HepG2 (cell line): ENCODE data around the gene CYP27B1. TPM values are rescaled to one million over a fixed set of nuclear protein-coding genes. Genes with fewer than 3 reads are reported as not detected.

Experiments used
- AKAP8 ChIP-seq: sonication (generic); formaldehyde crosslinking; IDR thresholded peaks from 2 replicates; pipeline ENCODE4 v1.5.1; 2020; ENCODE audit warnings: mild to moderate bottlenecking, missing genetic modification reagents
- ARID5B ChIP-seq: IDR thresholded peaks from 2 replicates; pipeline ENCODE4 v1.4.0; 2020; ENCODE audit warnings: mild to moderate bottlenecking, missing genetic modification reagents
- CHD4 ChIP-seq: fragments of 200-600 bp; sonication (generic); IDR thresholded peaks from 2 replicates; pipeline ENCODE4 v1.7.0; 2017; ENCODE audit warnings: mild to moderate bottlenecking, low read length, borderline replicate concordance
- DR1 ChIP-seq: sonication (generic); formaldehyde crosslinking; IDR thresholded peaks from 2 replicates; pipeline ENCODE4 v1.8.0; 2021; ENCODE audit warnings: mild to moderate bottlenecking, missing genetic modification reagents, inconsistent platforms
- GTF2F1 ChIP-seq: fragments of 150-350 bp; IDR thresholded peaks from 2 replicates; pipeline ENCODE4 v1.6.1; 2014; ENCODE audit warnings: low read length
- SAFB2 ChIP-seq: sonication (generic); formaldehyde crosslinking; IDR thresholded peaks from 2 replicates; pipeline ENCODE4 v1.5.1; 2020; ENCODE audit warnings: missing genetic modification reagents, low read depth, mild to moderate bottlenecking, borderline replicate concordance
- SIX1 ChIP-seq: sonication (generic); formaldehyde crosslinking; IDR thresholded peaks from 2 replicates; pipeline ENCODE4 v1.4.0; 2020; ENCODE audit warnings: missing genetic modification reagents, borderline replicate concordance
- ZBTB42 ChIP-seq: sonication (generic); formaldehyde crosslinking; IDR thresholded peaks from 2 replicates; pipeline ENCODE4 v1.5.0; 2020; ENCODE audit warnings: mild to moderate bottlenecking, missing genetic modification reagents
- ZNF446 ChIP-seq: sonication (generic); formaldehyde crosslinking; IDR thresholded peaks from 2 replicates; pipeline ENCODE4 v1.5.0; 2020; ENCODE audit warnings: mild to moderate bottlenecking, missing genetic modification reagents
- ZNF609 ChIP-seq: sonication (generic); formaldehyde crosslinking; IDR thresholded peaks from 2 replicates; pipeline ENCODE4 v1.4.0; 2020; ENCODE audit warnings: mild to moderate bottlenecking, missing genetic modification reagents, borderline replicate concordance
- ZSCAN25 ChIP-seq: sonication (generic); formaldehyde crosslinking; IDR thresholded peaks from 2 replicates; pipeline ENCODE4 v1.8.0; 2022; ENCODE audit warnings: mild to moderate bottlenecking, missing genetic modification reagents
- polyA plus RNA-seq, 8 experiments: library from polyadenylated mRNA; depleted of rRNA in 3 of 8; stranded (reverse) in 7 of 8; unstranded in 1 of 8; fragments of >200 nt; fragmentation: Illumina TruSeq in 4 of 8; extraction: Trizol in 4 of 8; gene quantifications; 2 replicates each; pipeline versions ENCODE4 v1.2.1 to v1.2.3, GENCODE V29; 2011 to 2016; ENCODE audit warnings: low read depth in 4 of 8, missing spikeins in 1 of 8, mixed read lengths in 1 of 8; ENCODE audit not compliant: insufficient read depth in 1 of 8
- total RNA-seq, 5 experiments: library from RNA; depleted of rRNA; stranded (reverse); fragments of >200 nt; fragmentation: Illumina TruSeq; extraction: Trizol; gene quantifications; 2 replicates each; pipeline ENCODE4 v1.2.3, GENCODE V29; 2016; ENCODE audit warnings: low read depth in 1 of 5
- TF ChIP-seq, protein P1 (sequence below): sonication (generic); formaldehyde crosslinking; conservative IDR thresholded peaks from 2 replicates; pipeline ENCODE4 v1.4.0; 2020; ENCODE audit warnings: mild to moderate bottlenecking, missing genetic modification reagents, moderate library complexity
- TF ChIP-seq, protein P2 (sequence below): sonication (generic); formaldehyde crosslinking; IDR thresholded peaks from 2 replicates; pipeline ENCODE4 v1.4.0; 2020; ENCODE audit warnings: mild to moderate bottlenecking, missing genetic modification reagents
- TF ChIP-seq, protein P3 (sequence below): fragments of 450-650 bp; IDR thresholded peaks from 2 replicates; pipeline ENCODE4 v1.6.1; 2017

CYP27B1 gene
- total and polyA plus RNA-seq, 2 of the 13 experiments (the other 11 are each of a cell fraction or from before 2014, with no cell fraction given) = 2.3 to 3.0 TPM

GRCh38 chr12:57751788-57752667 lies 14.8 kb downstream of the CYP27B1 start, which contains the start of gene CDK4 (continued):
- TF ChIP-seq CHD4 (no peak), ZBTB42 (peak; percentile 90), ZSCAN25 (peak; percentile 99), DR1 (peak; percentile 85), AKAP8 (CRISPR knock-in tag) (peak; percentile 100), SAFB2 (CRISPR knock-in tag) (peak; percentile 89; the same call in 1 of the 2 replicates), GTF2F1 (0 out of 2 replicates have a peak, but pooled peaks have one; percentile 12), ZNF609 (CRISPR knock-in tag) (peak; percentile 85), ARID5B (CRISPR knock-in tag) (peak; percentile 84), ZNF446 (CRISPR knock-in tag) (0 out of 2 replicates have a peak, but pooled peaks have one; percentile 78), SIX1 (no peak)
- TF ChIP-seq, protein P1, sequence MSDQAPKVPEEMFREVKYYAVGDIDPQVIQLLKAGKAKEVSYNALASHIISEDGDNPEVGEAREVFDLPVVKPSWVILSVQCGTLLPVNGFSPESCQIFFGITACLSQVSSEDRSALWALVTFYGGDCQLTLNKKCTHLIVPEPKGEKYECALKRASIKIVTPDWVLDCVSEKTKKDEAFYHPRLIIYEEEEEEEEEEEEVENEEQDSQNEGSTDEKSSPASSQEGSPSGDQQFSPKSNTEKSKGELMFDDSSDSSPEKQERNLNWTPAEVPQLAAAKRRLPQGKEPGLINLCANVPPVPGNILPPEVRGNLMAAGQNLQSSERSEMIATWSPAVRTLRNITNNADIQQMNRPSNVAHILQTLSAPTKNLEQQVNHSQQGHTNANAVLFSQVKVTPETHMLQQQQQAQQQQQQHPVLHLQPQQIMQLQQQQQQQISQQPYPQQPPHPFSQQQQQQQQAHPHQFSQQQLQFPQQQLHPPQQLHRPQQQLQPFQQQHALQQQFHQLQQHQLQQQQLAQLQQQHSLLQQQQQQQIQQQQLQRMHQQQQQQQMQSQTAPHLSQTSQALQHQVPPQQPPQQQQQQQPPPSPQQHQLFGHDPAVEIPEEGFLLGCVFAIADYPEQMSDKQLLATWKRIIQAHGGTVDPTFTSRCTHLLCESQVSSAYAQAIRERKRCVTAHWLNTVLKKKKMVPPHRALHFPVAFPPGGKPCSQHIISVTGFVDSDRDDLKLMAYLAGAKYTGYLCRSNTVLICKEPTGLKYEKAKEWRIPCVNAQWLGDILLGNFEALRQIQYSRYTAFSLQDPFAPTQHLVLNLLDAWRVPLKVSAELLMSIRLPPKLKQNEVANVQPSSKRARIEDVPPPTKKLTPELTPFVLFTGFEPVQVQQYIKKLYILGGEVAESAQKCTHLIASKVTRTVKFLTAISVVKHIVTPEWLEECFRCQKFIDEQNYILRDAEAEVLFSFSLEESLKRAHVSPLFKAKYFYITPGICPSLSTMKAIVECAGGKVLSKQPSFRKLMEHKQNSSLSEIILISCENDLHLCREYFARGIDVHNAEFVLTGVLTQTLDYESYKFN = peak; percentile 87
- TF ChIP-seq, protein P2, sequence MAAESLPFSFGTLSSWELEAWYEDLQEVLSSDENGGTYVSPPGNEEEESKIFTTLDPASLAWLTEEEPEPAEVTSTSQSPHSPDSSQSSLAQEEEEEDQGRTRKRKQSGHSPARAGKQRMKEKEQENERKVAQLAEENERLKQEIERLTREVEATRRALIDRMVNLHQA (CRISPR knock-in tag) = no peak
- TF ChIP-seq, protein P3, sequence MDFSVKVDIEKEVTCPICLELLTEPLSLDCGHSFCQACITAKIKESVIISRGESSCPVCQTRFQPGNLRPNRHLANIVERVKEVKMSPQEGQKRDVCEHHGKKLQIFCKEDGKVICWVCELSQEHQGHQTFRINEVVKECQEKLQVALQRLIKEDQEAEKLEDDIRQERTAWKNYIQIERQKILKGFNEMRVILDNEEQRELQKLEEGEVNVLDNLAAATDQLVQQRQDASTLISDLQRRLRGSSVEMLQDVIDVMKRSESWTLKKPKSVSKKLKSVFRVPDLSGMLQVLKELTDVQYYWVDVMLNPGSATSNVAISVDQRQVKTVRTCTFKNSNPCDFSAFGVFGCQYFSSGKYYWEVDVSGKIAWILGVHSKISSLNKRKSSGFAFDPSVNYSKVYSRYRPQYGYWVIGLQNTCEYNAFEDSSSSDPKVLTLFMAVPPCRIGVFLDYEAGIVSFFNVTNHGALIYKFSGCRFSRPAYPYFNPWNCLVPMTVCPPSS = no peak
